Thymus (tissue), 14 donors: ENCODE data around the gene DCAF15. TPM values are rescaled to one million over a fixed set of nuclear protein-coding genes. Genes with fewer than 3 reads are reported as not detected.

ENCODE experiments used
- DNase-seq, 9 donors: peaks; one replicate each; pipeline ENCODE4 v3.0.0-alpha.2; 2013; ENCODE audit warnings: low spot score in 9 of 9, low read depth in 6 of 9, missing footprints in 1 of 9
- H3K27ac ChIP-seq, 2 donors: one replicate each; pipeline ENCODE4 v1.5.1; 2013; ENCODE audit warnings: control low read depth in 1 of 2, low read depth in 1 of 2, low read length in 1 of 2, mild to moderate bottlenecking in 1 of 2, moderate library complexity in 1 of 2
- H3K27me3 ChIP-seq, 2 donors: one replicate each; pipeline ENCODE4 v1.5.1; 2013; ENCODE audit warnings: low read length in 1 of 2; ENCODE audit not compliant: control insufficient read depth in 2 of 2, insufficient read depth in 1 of 2
- H3K36me3 ChIP-seq, 2 donors: one replicate each; pipeline ENCODE4 v1.5.1; 2013; ENCODE audit warnings: low read length in 1 of 2, mild to moderate bottlenecking in 1 of 2, moderate library complexity in 1 of 2; ENCODE audit not compliant: control insufficient read depth in 2 of 2, insufficient read depth in 2 of 2
- H3K4me1 ChIP-seq, 2 donors: one replicate each; pipeline ENCODE4 v1.5.1; 2013; ENCODE audit warnings: low read length in 2 of 2; ENCODE audit not compliant: control insufficient read depth in 2 of 2, insufficient read depth in 2 of 2
- H3K4me3 ChIP-seq, 2 donors: one replicate each; pipeline ENCODE4 v1.5.1; 2013; ENCODE audit warnings: low read length in 2 of 2, control low read depth in 1 of 2, mild to moderate bottlenecking in 1 of 2
- H3K9me3 ChIP-seq, 2 donors: one replicate each; pipeline ENCODE4 v1.5.1; 2013; ENCODE audit warnings: low read length in 1 of 2, mild to moderate bottlenecking in 1 of 2; ENCODE audit not compliant: control insufficient read depth in 2 of 2, insufficient read depth in 1 of 2
- WGBS: extraction: QIAGEN DNeasy Blood & Tissue Kit; methylation state at CpG from one replicate; pipeline ENCODE4 v1.1.7; 2013; 5-methylcytosine and 5-hydroxymethylcytosine counted together
- long read RNA-seq, 10 donors: transcript quantifications; one replicate each; lab custom pipeline, GENCODE V29; 2026
- polyA plus RNA-seq: library from polyadenylated mRNA; stranded (reverse); fragments of 200-250 nt; gene quantifications from one replicate; pipeline ENCODE4 v1.2.3, GENCODE V29; 2013
- total RNA-seq: library from RNA; stranded (reverse); fragments of 120-200 nt; gene quantifications from one replicate; pipeline ENCODE4 v1.2.4, GENCODE V29; 2013
- donor health status: healthy.

DCAF15 gene, protein sequence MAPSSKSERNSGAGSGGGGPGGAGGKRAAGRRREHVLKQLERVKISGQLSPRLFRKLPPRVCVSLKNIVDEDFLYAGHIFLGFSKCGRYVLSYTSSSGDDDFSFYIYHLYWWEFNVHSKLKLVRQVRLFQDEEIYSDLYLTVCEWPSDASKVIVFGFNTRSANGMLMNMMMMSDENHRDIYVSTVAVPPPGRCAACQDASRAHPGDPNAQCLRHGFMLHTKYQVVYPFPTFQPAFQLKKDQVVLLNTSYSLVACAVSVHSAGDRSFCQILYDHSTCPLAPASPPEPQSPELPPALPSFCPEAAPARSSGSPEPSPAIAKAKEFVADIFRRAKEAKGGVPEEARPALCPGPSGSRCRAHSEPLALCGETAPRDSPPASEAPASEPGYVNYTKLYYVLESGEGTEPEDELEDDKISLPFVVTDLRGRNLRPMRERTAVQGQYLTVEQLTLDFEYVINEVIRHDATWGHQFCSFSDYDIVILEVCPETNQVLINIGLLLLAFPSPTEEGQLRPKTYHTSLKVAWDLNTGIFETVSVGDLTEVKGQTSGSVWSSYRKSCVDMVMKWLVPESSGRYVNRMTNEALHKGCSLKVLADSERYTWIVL
- total RNA-seq: 24.0 TPM
- polyA plus RNA-seq: 95.4 TPM
- long read RNA-seq, donor 1: 0 reads
- long read RNA-seq, donor 2, transcript DCAF15-201 (13 exons, 2,278 nt): major isoform, 5 of 22 reads
- long read RNA-seq, donor 2, partial matches to known transcripts: 15 of 22 reads
- long read RNA-seq, donor 2, other reads (novel, unspliced or antisense): 0 of 22 reads
- long read RNA-seq, donor 3, partial matches to known transcripts: 21 of 25 reads
- long read RNA-seq, donor 3, other reads (novel, unspliced or antisense): 0 of 25 reads
- long read RNA-seq, donor 4, partial matches to known transcripts: 0 of 1 reads
- long read RNA-seq, donor 4, other reads (novel, unspliced or antisense): 0 of 1 reads
- long read RNA-seq, donor 5, partial matches to known transcripts: 0 of 3 reads
- long read RNA-seq, donor 5, other reads (novel, unspliced or antisense): 0 of 3 reads
- long read RNA-seq, donor 6, transcript DCAF15-201 (13 exons, 2,278 nt): major isoform, 5 of 5 reads
- long read RNA-seq, donor 6, partial matches to known transcripts: 0 of 5 reads
- long read RNA-seq, donor 6, other reads (novel, unspliced or antisense): 0 of 5 reads
- long read RNA-seq, donor 7, partial matches to known transcripts: 8 of 9 reads
- long read RNA-seq, donor 7, other reads (novel, unspliced or antisense): 0 of 9 reads
- long read RNA-seq, donor 8: 0 reads
- long read RNA-seq, donor 9, partial matches to known transcripts: 0 of 1 reads
- long read RNA-seq, donor 9, other reads (novel, unspliced or antisense): 0 of 1 reads
- long read RNA-seq, donor 10, partial matches to known transcripts: 7 of 9 reads
- long read RNA-seq, donor 10, other reads (novel, unspliced or antisense): 0 of 9 reads

DNA sequence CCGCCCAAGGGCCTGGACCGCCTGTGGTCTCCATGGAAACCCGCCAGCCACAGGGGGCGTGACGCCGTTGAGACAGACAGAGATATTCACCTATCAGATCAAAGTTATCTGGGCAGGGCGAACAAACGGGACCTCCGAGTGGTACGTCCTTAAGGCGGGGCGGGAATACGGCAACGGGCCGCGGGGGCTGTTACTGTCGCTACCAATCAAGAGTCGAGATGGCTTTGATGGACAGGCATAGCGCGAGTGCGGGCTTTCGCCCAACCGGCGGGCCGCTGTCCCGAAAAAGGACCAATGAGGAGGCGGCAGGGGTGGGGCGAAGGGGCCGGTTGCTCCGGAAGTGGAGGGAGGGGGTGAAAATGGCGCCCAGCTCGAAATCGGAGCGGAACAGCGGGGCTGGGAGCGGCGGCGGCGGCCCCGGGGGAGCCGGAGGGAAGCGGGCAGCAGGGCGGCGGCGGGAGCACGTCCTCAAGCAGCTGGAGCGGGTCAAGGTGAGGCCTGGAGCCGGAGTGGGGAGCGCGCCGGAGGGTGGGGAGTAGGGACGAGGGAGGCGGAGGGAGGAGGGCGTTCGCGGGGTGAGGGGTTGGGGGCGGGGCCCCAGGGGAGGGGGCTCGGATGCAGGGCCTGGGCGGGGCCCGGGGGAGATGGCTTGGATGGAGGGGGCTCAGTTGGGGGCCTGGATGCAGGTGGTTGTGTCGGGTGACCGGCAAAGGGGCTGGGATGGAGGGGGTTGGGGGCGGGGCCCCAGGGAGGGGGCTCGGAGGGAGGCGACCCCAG lies at the start of gene DCAF15:
DCAF15 (plus strand) TSS at position 356 of the 777 bp plus-strand sequence; CDS start at position 360, 4 bp downstream.
- WGBS: under 1% methylated on average over 65 of the region's 65 CpGs
- H3K27ac ChIP-seq: peak within 1 kb of the TSS in 1 of 2 donors; percentile 93
- H3K9me3 ChIP-seq: no peaks in the 10 kb centered on the region
- H3K4me3 ChIP-seq: peak within 1 kb of the TSS; percentile 77 to 96
- H3K4me1 ChIP-seq: peaks cover 10 to 17% of the 10 kb centered on the region in 2 donors
- peaks cover 26 to 31% of the 10 kb centered on the region in 2 donors for H3K36me3 ChIP-seq
- no peaks in the 10 kb centered on the region for H3K27me3 ChIP-seq
- DNase-seq: peak; percentile 95 to 100 (median 98)

DNA sequence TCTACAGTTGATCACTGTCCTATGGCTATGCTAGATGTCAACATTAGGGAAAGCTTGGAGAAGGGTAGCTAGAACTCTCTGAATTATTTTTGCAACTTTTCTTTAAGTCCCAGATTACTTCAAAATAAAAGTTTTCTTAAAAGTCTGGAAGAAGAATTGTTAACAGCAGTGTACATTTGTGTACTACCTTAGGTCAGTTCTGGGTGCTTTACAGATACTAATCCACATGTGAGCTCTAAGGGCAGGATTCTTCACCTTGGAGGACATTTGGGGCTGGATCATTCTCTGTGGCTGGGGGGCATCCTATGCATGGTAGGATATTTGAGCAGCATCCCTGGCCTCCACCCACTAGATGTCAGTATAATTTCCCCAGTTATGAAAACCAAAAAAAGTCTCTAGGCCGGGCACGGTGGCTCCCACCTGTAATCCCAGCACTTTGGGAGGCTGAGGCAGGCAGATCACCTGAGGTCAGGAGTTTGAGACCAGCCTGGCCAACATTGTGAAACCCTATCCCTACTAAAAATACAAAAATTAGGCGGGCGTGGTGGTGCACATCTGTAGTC lies 49.2 kb upstream of the DCAF15 start:
- no peaks in the 10 kb centered on the region for H3K36me3 ChIP-seq
- peaks cover 0 to 7% of the 10 kb centered on the region in 2 donors for H3K9me3 ChIP-seq
- no peaks in the 10 kb centered on the region for H3K27me3 ChIP-seq
- no peak overlapping the region for H3K4me3 ChIP-seq
- no peak overlapping the region for H3K27ac ChIP-seq
- 83% methylated on average over 4 of the region's 4 CpGs for WGBS
- peaks cover 6 to 15% of the 10 kb centered on the region in 2 donors for H3K4me1 ChIP-seq
- DNase-seq: peak in 1 of 9 donors; percentile 37

DNA sequence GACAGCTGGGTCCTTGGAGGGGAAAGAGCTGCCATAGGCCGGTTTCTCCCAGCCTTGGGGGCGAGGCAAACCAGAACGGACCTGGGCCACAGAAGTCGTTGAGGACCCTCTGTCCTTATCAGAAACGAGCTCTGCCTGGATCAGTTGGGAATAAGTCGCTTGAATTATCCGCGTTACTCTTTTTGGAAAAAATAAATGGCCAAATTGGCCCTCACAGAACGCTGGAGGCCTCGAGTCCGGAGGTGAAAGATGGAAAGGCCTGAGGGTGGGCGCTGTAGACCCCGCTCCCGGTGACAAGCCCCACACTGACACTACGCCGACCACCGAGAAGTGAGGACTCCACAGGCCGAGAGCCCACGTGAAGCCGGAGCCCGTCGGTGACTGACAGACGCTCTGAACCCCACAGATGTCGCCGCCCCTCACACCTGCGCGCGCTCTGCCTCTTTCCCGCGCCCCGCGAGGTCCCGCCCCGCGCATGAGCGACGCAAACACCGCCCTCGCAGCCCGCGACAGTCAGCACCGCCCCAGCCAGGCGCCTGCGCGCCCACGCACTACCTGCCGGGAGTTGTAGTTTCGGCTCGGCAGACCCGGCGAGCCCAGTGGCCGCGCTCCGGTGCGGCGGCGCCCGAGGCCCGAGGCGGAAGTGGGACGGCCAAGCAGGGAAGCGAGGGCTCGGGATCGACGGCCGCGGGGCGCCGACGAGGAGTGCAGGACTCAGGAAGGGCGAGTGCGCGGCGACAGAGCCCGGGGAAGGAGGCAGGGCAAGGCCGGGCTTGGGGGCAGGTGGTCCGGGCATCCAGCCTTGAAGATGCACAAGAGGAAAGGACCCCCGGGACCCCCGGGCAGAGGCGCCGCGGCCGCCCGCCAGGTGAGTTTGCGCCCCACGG lies 46.4 kb upstream of the DCAF15 start, which contains the start of the genes BRME1 and CC2D1A:
BRME1 (minus strand) TSS at position 484 of the 887 bp plus-strand sequence. CDS start 1,225 bp downstream, outside the sequence.
CC2D1A (plus strand) TSS at position 568 of the 887 bp plus-strand sequence; CDS start at position 809, 241 bp downstream.
- 11% methylated on average over 86 of the region's 86 CpGs for WGBS

DNA sequence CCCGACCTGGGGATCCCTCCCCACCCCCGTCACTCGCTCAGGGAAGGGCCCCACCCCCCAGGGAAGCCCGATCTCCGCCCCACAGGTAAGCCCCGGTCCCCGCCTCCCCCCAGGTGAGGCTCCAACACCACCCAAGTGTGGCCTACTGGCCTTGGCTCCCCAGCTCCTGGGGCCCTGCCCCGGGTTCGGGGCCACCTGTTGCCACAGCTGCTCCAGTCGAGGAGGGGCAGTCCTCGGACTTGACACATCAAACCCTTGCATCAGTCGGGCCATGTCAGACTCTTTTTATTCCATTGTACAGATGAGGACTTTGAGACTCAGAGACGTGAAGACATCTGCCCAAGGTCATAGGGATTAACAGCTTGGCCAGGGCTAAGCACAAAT lies 45.8 kb upstream of the DCAF15 start:
- no peak overlapping the region for H3K27ac ChIP-seq
- H3K4me1 ChIP-seq: peaks cover 6 to 15% of the 10 kb centered on the region in 2 donors
- no peaks in the 10 kb centered on the region for H3K27me3 ChIP-seq
- peaks cover 7 to 13% of the 10 kb centered on the region in 2 donors for H3K36me3 ChIP-seq
- no peak for DNase-seq
- H3K4me3 ChIP-seq: peak overlapping the region; percentile 66 to 84
- H3K9me3 ChIP-seq: peaks cover 0 to 7% of the 10 kb centered on the region in 2 donors
- 4% methylated on average over 13 of the region's 13 CpGs for WGBS

More for the DNA sequence above, 46.4 kb upstream of the DCAF15 start, which contains the start of the genes BRME1 and CC2D1A:
- Histone ChIP-seq H3K27me3 (no peaks in the 10 kb centered on the region), H3K9me3 (peaks cover 0 to 7% of the 10 kb centered on the region in 2 donors), H3K4me1 (peaks cover 6 to 15% of the 10 kb centered on the region in 2 donors), H3K27ac (peak within 1 kb of the TSS in 1 of 2 donors; percentile 61), H3K4me3 (peak within 1 kb of the TSS; percentile 66 to 84), H3K36me3 (peaks cover 3 to 10% of the 10 kb centered on the region in 2 donors)
- peak; percentile 75 to 95 (median 87) for DNase-seq

DNA sequence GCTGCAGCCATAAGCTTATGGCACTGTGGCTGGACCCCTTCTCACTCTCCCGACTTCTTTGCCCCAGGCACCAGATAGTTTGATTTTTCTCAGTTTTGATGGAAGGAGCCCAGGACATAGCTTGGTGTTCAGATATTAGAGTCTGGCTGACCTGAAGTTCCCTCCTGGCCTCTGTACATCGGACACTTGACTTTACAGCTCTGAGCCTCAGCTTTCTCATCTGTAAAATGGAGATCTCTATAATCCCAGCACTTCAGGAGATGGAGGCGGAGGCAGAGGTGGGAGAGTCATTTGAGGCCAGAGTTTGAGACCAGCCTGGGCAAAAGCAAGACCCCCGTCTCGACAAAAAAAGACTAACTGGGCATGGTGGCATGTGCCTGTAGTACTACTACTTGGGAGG lies 45.4 kb upstream of the DCAF15 start:
- Histone ChIP-seq H3K4me1 (peaks cover 6 to 15% of the 10 kb centered on the region in 2 donors), H3K9me3 (peaks cover 0 to 7% of the 10 kb centered on the region in 2 donors), H3K4me3 (peak overlapping the region; percentile 66 to 84), H3K27ac (no peak overlapping the region), H3K36me3 (peaks cover 7 to 14% of the 10 kb centered on the region in 2 donors), H3K27me3 (no peaks in the 10 kb centered on the region)
- DNase-seq: no peak
- WGBS: 97% methylated on average over 5 of the region's 5 CpGs

DNA sequence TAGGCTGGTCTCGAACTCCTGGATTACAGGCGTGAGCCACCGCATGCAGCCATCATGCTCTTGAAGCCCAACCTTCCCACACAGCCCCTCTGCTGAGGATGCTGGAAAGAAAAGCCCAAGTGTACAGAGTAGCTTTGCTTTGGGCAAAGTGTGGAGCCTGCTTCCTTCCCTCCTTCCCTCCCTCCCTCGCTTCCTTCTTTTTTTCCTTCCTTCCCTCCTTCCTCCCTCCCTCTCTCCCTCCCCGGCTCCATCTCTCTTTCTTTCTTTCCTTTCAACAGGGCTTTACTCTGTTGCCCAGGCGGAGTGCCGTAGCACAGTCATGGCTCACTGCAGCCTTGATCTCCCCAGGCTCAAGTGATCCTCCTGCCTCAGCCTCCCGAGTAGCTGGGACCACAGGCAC lies 43.6 kb upstream of the DCAF15 start:
- DNase-seq: no peak
- 95% methylated on average over 8 of the region's 8 CpGs for WGBS
- Histone ChIP-seq H3K36me3 (peaks cover 22 to 31% of the 10 kb centered on the region in 2 donors), H3K9me3 (peaks cover 0 to 7% of the 10 kb centered on the region in 2 donors), H3K4me3 (no peak overlapping the region), H3K27ac (no peak overlapping the region), H3K4me1 (peaks cover 6 to 15% of the 10 kb centered on the region in 2 donors), H3K27me3 (no peaks in the 10 kb centered on the region)

DNA sequence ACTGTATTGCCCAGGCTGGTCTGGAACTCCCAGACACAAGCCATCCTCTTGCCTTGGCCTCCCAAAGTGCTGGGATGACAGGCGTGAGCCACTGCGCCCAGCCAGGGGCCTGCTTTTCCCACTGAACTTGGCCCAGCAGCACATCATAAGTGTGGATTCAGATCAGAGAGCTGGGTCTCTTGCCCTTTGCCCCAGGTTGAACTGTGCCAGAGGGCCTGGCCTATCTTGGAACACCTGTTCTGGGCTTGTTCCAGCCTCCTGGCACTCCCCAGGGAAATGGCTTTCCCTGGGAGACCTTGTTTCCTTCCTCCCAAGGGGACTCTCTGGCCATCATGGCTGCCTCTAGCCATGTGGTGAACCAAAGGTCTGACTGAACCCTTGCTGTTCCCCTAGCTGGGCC lies 42.9 kb upstream of the DCAF15 start:
- peaks cover 22 to 31% of the 10 kb centered on the region in 2 donors for H3K36me3 ChIP-seq
- no peak overlapping the region for H3K4me3 ChIP-seq
- H3K27ac ChIP-seq: no peak overlapping the region
- WGBS: 99% methylated on average over 2 of the region's 2 CpGs
- H3K9me3 ChIP-seq: peaks cover 0 to 7% of the 10 kb centered on the region in 2 donors
- no peaks in the 10 kb centered on the region for H3K27me3 ChIP-seq
- peaks cover 6 to 12% of the 10 kb centered on the region in 2 donors for H3K4me1 ChIP-seq
- no peak for DNase-seq
